Stimulated activated naive CD8-positive, alpha-beta T cell treated with anti-CD3 and anti-CD28 coated beads, Interleukin-15, amount 100 ng/mL, for 72 hours (primary cell): Measurements from ENCODE around the gene LRRC59.

Source experiments
- ATAC-seq: fragments of 150-1000 bp; cut with Tn5 transposase; 2 replicates; pipeline ENCODE4 v1.10.0; 2021; ENCODE audit warnings: mild to moderate bottlenecking, moderate library complexity
- DNase-seq, 2 donors: peaks; one replicate each; pipeline ENCODE4 v3.0.0; 2021 to 2022
- H3K27ac Mint-ChIP-seq, 2 donors: one replicate each; pipeline ENCODE4 v1.8.0; 2022; ENCODE audit warnings: mild to moderate bottlenecking in 2 of 2, mixed read lengths in 2 of 2, moderate library complexity in 2 of 2
- H3K27me3 Mint-ChIP-seq: one replicate; pipeline ENCODE4 v1.8.0; 2022; ENCODE audit warnings: mixed read lengths
- H3K4me1 Mint-ChIP-seq: one replicate; pipeline ENCODE4 v1.8.0; 2022; ENCODE audit warnings: mild to moderate bottlenecking, mixed read lengths
- H3K4me3 Mint-ChIP-seq, 2 donors: one replicate each; pipeline ENCODE4 v1.8.0; 2022; ENCODE audit warnings: mild to moderate bottlenecking in 2 of 2, mixed read lengths in 2 of 2, moderate library complexity in 1 of 2
- H3K9me3 Mint-ChIP-seq, 2 donors: one replicate each; pipeline ENCODE4 v1.8.0; 2022; ENCODE audit warnings: mixed read lengths in 2 of 2

LRRC59 gene

GRCh38 chr17:50379351-50380132 is 17.8 kb downstream of the LRRC59 start:
- Mint-ChIP-seq H3K27me3 (no peaks in the 10 kb centered on the region), H3K4me1 (no peaks in the 10 kb centered on the region), H3K4me3 (no peak overlapping the region), H3K27ac (no peak overlapping the region), H3K9me3 (no peaks in the 10 kb centered on the region)
- no peak for DNase-seq
- no peak for ATAC-seq

- Mint-ChIP-seq H3K4me1 (peaks cover 18% of the 10 kb centered on the region), H3K27me3 (no peaks in the 10 kb centered on the region), H3K27ac (peak overlapping the region in 1 of 2 donors; percentile 34), H3K9me3 (no peaks in the 10 kb centered on the region), H3K4me3 (no peak overlapping the region)
- ATAC-seq (no peak), DNase-seq (no peak)
These were observed 21.3 kb downstream of the LRRC59 start for GRCh38 chr17:50375858-50376538.

- peak overlapping the region; percentile 99 to 100 for H3K27ac Mint-ChIP-seq
- no peaks in the 10 kb centered on the region for H3K9me3 Mint-ChIP-seq
- H3K27me3 Mint-ChIP-seq = no peaks in the 10 kb centered on the region
- peaks cover 18% of the 10 kb centered on the region for H3K4me1 Mint-ChIP-seq
- DNase-seq = no peak
- H3K4me3 Mint-ChIP-seq = peak overlapping the region; percentile 92 to 97
- no peak for ATAC-seq
These were observed 23.6 kb downstream of the LRRC59 start for GRCh38 chr17:50373705-50374104.

- peak within 1 kb of the TSS; percentile 92 to 97 for H3K4me3 Mint-ChIP-seq
- DNase-seq = peak; percentile 83 to 88
- peak; percentile 97 for ATAC-seq
- H3K9me3 Mint-ChIP-seq = no peaks in the 10 kb centered on the region
- H3K27ac Mint-ChIP-seq = peak within 1 kb of the TSS; percentile 99 to 100
- H3K27me3 Mint-ChIP-seq = no peaks in the 10 kb centered on the region
- peaks cover 18% of the 10 kb centered on the region for H3K4me1 Mint-ChIP-seq
These were observed 24.4 kb downstream of the LRRC59 start, which contains the start of the genes EME1 and MRPL27 for GRCh38 chr17:50372758-50373556. TSS of gene EME1 (plus strand) at chr17:50373229. CDS start at chr17:50375209, 1,980 bp downstream. TSS of gene MRPL27 (minus strand) at chr17:50373184. CDS start at chr17:50373170, 14 bp downstream.

- DNase-seq = no peak
- Mint-ChIP-seq H3K27ac (peak overlapping the region; percentile 99 to 100), H3K4me1 (peaks cover 18% of the 10 kb centered on the region), H3K4me3 (peak overlapping the region; percentile 92 to 97), H3K9me3 (no peaks in the 10 kb centered on the region), H3K27me3 (no peaks in the 10 kb centered on the region)
- ATAC-seq = peak; percentile 17
These were observed 25.0 kb downstream of the LRRC59 start for GRCh38 chr17:50372222-50372757.

GRCh38 chr17:50371526-50371925 is 25.8 kb downstream of the LRRC59 start:
- H3K27me3 Mint-ChIP-seq = no peaks in the 10 kb centered on the region
- no peaks in the 10 kb centered on the region for H3K9me3 Mint-ChIP-seq
- peak overlapping the region in 1 of 2 donors; percentile 86 for H3K27ac Mint-ChIP-seq
- DNase-seq (no peak), ATAC-seq (no peak)
- H3K4me1 Mint-ChIP-seq = peaks cover 18% of the 10 kb centered on the region
- H3K4me3 Mint-ChIP-seq = peak overlapping the region; percentile 92 to 97

GRCh38 chr17:50370052-50370451 is 27.3 kb downstream of the LRRC59 start:
- ATAC-seq = no peak
- Mint-ChIP-seq H3K27me3 (no peaks in the 10 kb centered on the region), H3K9me3 (no peaks in the 10 kb centered on the region), H3K4me1 (peaks cover 18% of the 10 kb centered on the region), H3K4me3 (no peak overlapping the region), H3K27ac (no peak overlapping the region)
- DNase-seq = no peak

GRCh38 chr17:50367401-50367800 is 29.9 kb downstream of the LRRC59 start:
- Mint-ChIP-seq H3K27ac (no peak overlapping the region), H3K9me3 (no peaks in the 10 kb centered on the region), H3K4me3 (no peak overlapping the region), H3K4me1 (peaks cover 25% of the 10 kb centered on the region), H3K27me3 (no peaks in the 10 kb centered on the region)
- ATAC-seq (no peak), DNase-seq (no peak)

- Mint-ChIP-seq H3K4me1 (peaks cover 19% of the 10 kb centered on the region), H3K4me3 (no peak overlapping the region), H3K27me3 (no peaks in the 10 kb centered on the region), H3K27ac (no peak overlapping the region), H3K9me3 (no peaks in the 10 kb centered on the region)
- no peak for ATAC-seq
- DNase-seq = no peak
These were observed 31.5 kb downstream of the LRRC59 start for GRCh38 chr17:50365649-50366393.

GRCh38 chr17:50365165-50365564 is 32.2 kb downstream of the LRRC59 start:
- DNase-seq (no peak), ATAC-seq (no peak)
- Mint-ChIP-seq H3K4me1 (peaks cover 19% of the 10 kb centered on the region), H3K27ac (no peak overlapping the region), H3K9me3 (no peaks in the 10 kb centered on the region), H3K27me3 (no peaks in the 10 kb centered on the region), H3K4me3 (no peak overlapping the region)

GRCh38 chr17:50364715-50365114 is 32.6 kb downstream of the LRRC59 start:
- Mint-ChIP-seq H3K27me3 (no peaks in the 10 kb centered on the region), H3K4me1 (peaks cover 19% of the 10 kb centered on the region), H3K27ac (peak overlapping the region in 1 of 2 donors; percentile 48), H3K4me3 (no peak overlapping the region), H3K9me3 (no peaks in the 10 kb centered on the region)
- ATAC-seq = no peak
- DNase-seq = no peak

GRCh38 chr17:50364061-50364458 is 33.3 kb downstream of the LRRC59 start:
- Mint-ChIP-seq H3K27ac (peak overlapping the region in 1 of 2 donors; percentile 34), H3K4me1 (peaks cover 19% of the 10 kb centered on the region)

GRCh38 chr17:50363217-50364060 is 33.9 kb downstream of the LRRC59 start:
- Mint-ChIP-seq H3K27ac (no peak overlapping the region), H3K9me3 (no peaks in the 10 kb centered on the region), H3K4me1 (peaks cover 19% of the 10 kb centered on the region), H3K27me3 (no peaks in the 10 kb centered on the region), H3K4me3 (no peak overlapping the region)
- DNase-seq (no peak), ATAC-seq (no peak)

More at GRCh38 chr17:50364061-50364458, 33.3 kb downstream of the LRRC59 start:
- DNase-seq = no peak
- Mint-ChIP-seq H3K9me3 (no peaks in the 10 kb centered on the region), H3K4me3 (no peak overlapping the region), H3K27me3 (no peaks in the 10 kb centered on the region)
- ATAC-seq = no peak

- no peak for DNase-seq
- Mint-ChIP-seq H3K4me1 (peaks cover 19% of the 10 kb centered on the region), H3K9me3 (no peaks in the 10 kb centered on the region), H3K4me3 (no peak overlapping the region), H3K27ac (no peak overlapping the region), H3K27me3 (no peaks in the 10 kb centered on the region)
- ATAC-seq = no peak
These were observed 34.7 kb downstream of the LRRC59 start for GRCh38 chr17:50362661-50363060.
